ENCODE results near the gene OCRL.

GRCh38 chrX:129576539-129576938, 36.5 kb downstream of the OCRL start:
- TF ChIP-seq POLR2AphosphoS5 (IDR thresholded peaks at IDR 0.05; ENCODE audit: low read depth, low read length) (no peak), REST (IDR thresholded peaks at IDR 0.05; ENCODE audit: insufficient read depth in 1 of 2, low read depth in 2 of 2, low read length in 2 of 2) (no peak), FOXP2 (optimal IDR thresholded peaks at IDR 0.05; ENCODE audit: borderline replicate concordance, extremely low read depth, extremely low read length, insufficient read depth) (no peak)
